Neural cell (in vitro differentiated cells): ENCODE data around the gene PPP6R1. TPM values are rescaled to one million over a fixed set of nuclear protein-coding genes. Genes with fewer than 3 reads are reported as not detected.

Experiments
- H2AFZ ChIP-seq: fragments of 200-600, 300-800 bp; sonication (generic), shearing (Covaris generic); 2 replicates; pipeline ENCODE4 v1.6.0; 2014; ENCODE audit warnings: low read depth, mild to moderate bottlenecking, antibody characterized with exemption, low read length, moderate library complexity
- H3F3A ChIP-seq: fragments of 200-600 bp; shearing (Covaris generic); 2 replicates; pipeline ENCODE4 v1.6.1; 2016; ENCODE audit warnings: mild to moderate bottlenecking, moderate library complexity, mixed read lengths, antibody characterized with exemption, low read length; ENCODE audit not compliant: insufficient read depth, poor library complexity, severe bottlenecking
- H3K27ac ChIP-seq: fragments of 200-600, 300-800 bp; sonication (generic), shearing (Covaris generic); 2 replicates; pipeline ENCODE4 v1.5.1; 2014; ENCODE audit warnings: mild to moderate bottlenecking, low read length, moderate library complexity
- H3K27me3 ChIP-seq: fragments of 300-800, 200-600 bp; sonication (generic), shearing (Covaris generic); 2 replicates; pipeline ENCODE4 v1.6.0; 2014; ENCODE audit warnings: mild to moderate bottlenecking, low read depth, low read length, moderate library complexity; ENCODE audit not compliant: insufficient read depth
- H3K36me3 ChIP-seq: fragments of 300-800, 200-600 bp; sonication (generic), shearing (Covaris generic); 2 replicates; pipeline ENCODE4 v1.5.1; 2014; ENCODE audit warnings: mild to moderate bottlenecking, antibody characterized with exemption, low read length, moderate library complexity; ENCODE audit not compliant: insufficient read depth
- H3K4me2 ChIP-seq: fragments of 300-800, 200-600 bp; sonication (generic), shearing (Covaris generic); 2 replicates; pipeline ENCODE4 v1.6.0; 2014; ENCODE audit warnings: mild to moderate bottlenecking, low read length
- H3K4me3 ChIP-seq: fragments of 300-800, 200-600 bp; sonication (generic), shearing (Covaris generic); 2 replicates; pipeline ENCODE4 v1.5.1; 2014; ENCODE audit warnings: mild to moderate bottlenecking, low read length, moderate library complexity
- H3K79me2 ChIP-seq: fragments of 200-600 bp; shearing (Covaris generic); replicated peaks from 2 replicates; pipeline ENCODE4 v1.6.0; 2014; ENCODE audit warnings: mild to moderate bottlenecking, low read length, moderate library complexity; ENCODE audit not compliant: insufficient read depth
- H3K9ac ChIP-seq: fragments of 300-800, 200-600 bp; sonication (generic), shearing (Covaris generic); 2 replicates; pipeline ENCODE4 v1.6.1; 2016; ENCODE audit warnings: mild to moderate bottlenecking, low read length, mixed read lengths
- H3K9me2 ChIP-seq: fragments of 200-600 bp; shearing (Covaris generic); 2 replicates; pipeline ENCODE4 v1.6.1; 2016; ENCODE audit warnings: mild to moderate bottlenecking, low read length, mixed read lengths; ENCODE audit not compliant: insufficient read depth
- H3K9me3 ChIP-seq: fragments of 200-600, 300-800 bp; sonication (generic), shearing (Covaris generic); 2 replicates; pipeline ENCODE4 v1.6.1; 2016; ENCODE audit warnings: mild to moderate bottlenecking, mixed run types, low read length, moderate library complexity, mixed read lengths
- H4K20me1 ChIP-seq: fragments of 200-600 bp; shearing (Covaris generic); 2 replicates; pipeline ENCODE4 v1.6.1; 2016; ENCODE audit warnings: mild to moderate bottlenecking, mixed run types; ENCODE audit not compliant: insufficient read depth
- CTCF ChIP-seq: fragments of 450-650 bp; IDR thresholded peaks from 2 replicates; pipeline ENCODE4 v1.5.1; 2014; ENCODE audit warnings: antibody characterized with exemption, mild to moderate bottlenecking, moderate library complexity; ENCODE audit not compliant: poor library complexity, severe bottlenecking
- EP300 ChIP-seq: fragments of 450-650 bp; conservative IDR thresholded peaks from 2 replicates; pipeline ENCODE4 v1.6.1; 2014; ENCODE audit warnings: antibody characterized with exemption, mild to moderate bottlenecking, moderate library complexity; ENCODE audit not compliant: poor library complexity, severe bottlenecking
- EZH2 ChIP-seq: fragments of 200-600, 300-800 bp; shearing (Covaris generic), sonication (generic); IDR thresholded peaks from 2 replicates; pipeline ENCODE4 v1.6.1; 2014; ENCODE audit warnings: antibody characterized with exemption, low read length, borderline replicate concordance, mild to moderate bottlenecking; ENCODE audit not compliant: insufficient read depth, poor library complexity, severe bottlenecking
- MXI1 ChIP-seq: fragments of 450-650 bp; conservative IDR thresholded peaks from 2 replicates; pipeline ENCODE4 v1.6.1; 2014; ENCODE audit warnings: antibody characterized with exemption, mild to moderate bottlenecking; ENCODE audit not compliant: poor library complexity, severe bottlenecking
- POLR2AphosphoS5 ChIP-seq: IDR thresholded peaks from 2 replicates; pipeline ENCODE4 v1.6.1; 2012
- RAD21 ChIP-seq: fragments of 450-650 bp; conservative IDR thresholded peaks from 2 replicates; pipeline ENCODE4 v1.6.1; 2014; ENCODE audit warnings: antibody characterized with exemption, mild to moderate bottlenecking, moderate library complexity
- REST ChIP-seq: IDR thresholded peaks from 2 replicates; pipeline ENCODE4 v1.6.1; 2012; ENCODE audit warnings: borderline replicate concordance
- SMC3 ChIP-seq: fragments of 450-650 bp; conservative IDR thresholded peaks from 2 replicates; pipeline ENCODE4 v1.6.1; 2014; ENCODE audit warnings: antibody characterized with exemption, mild to moderate bottlenecking, moderate library complexity; ENCODE audit not compliant: poor library complexity
- TAF1 ChIP-seq: IDR thresholded peaks from 2 replicates; pipeline ENCODE4 v1.6.1; 2012; ENCODE audit warnings: low read depth
- polyA plus RNA-seq: library from polyadenylated mRNA; depleted of rRNA; stranded (reverse); fragments of >200 nt; gene quantifications from 2 replicates; pipeline ENCODE4 v1.2.3, GENCODE V29; 2014

The PPP6R1 gene
- polyA plus RNA-seq, 1 donor from 2014 or later: 20.0 TPM

DNA sequence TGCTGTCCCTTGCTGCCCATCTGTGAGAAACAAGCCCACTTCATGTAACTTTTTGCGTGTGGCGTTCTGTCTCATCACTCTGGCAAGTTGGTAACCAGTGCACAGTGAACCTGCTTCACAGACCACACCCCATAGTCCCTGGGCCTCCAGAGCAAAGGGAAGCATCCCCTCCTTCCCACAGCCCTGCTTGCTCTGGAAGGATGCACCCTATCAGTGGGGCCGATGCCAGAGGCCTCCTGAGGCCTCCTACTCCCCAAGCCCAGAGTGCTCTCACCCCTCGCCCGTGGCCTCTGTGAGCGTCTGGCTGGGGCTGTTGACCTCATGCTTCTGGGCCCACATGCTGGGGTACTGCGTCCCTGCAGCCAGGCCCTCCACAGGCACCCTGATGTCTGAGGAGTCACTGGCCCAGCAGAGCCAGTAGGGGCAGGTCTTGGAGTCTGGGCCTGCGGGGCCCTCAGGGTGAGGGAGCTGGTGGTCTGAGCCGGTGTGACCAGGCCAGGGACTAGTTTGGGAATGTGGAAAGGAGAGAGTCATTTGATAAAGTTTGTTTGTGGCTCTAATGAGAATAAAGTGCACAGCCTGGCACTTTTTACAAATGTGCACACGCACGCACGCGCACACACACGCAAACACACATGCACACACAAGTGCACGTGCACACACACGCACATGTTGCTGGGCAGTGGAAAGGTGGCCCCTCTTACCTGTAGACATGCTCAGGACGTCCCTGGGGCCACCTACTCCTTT is 35.4 kb downstream of the PPP6R1 start:
- H3K4me3 ChIP-seq: no peak overlapping the region
- H3K36me3 ChIP-seq: no peaks in the 10 kb centered on the region
- no peak for TF ChIP-seq EP300
- TF ChIP-seq RAD21: no peak
- TF ChIP-seq REST: no peak
- TF ChIP-seq MXI1: no peak
- no peak for TF ChIP-seq CTCF
- TF ChIP-seq SMC3: no peak
- no peak for TF ChIP-seq EZH2
- no peak for TF ChIP-seq POLR2AphosphoS5
- TF ChIP-seq TAF1: no peak
- H3K9me2 ChIP-seq: no peaks in the 10 kb centered on the region
- no peaks in the 10 kb centered on the region for H3F3A ChIP-seq
- no peak overlapping the region for H3K9ac ChIP-seq
- no peak overlapping the region for H3K27ac ChIP-seq
- no peak overlapping the region for H3K4me2 ChIP-seq
- no peaks in the 10 kb centered on the region for H3K27me3 ChIP-seq
- H2AFZ ChIP-seq: no peak overlapping the region
- H4K20me1 ChIP-seq: no peaks in the 10 kb centered on the region
- no peaks in the 10 kb centered on the region for H3K79me2 ChIP-seq
- H3K9me3 ChIP-seq: no peaks in the 10 kb centered on the region

- Histone ChIP-seq H4K20me1 (no peaks in the 10 kb centered on the region), H3K27me3 (no peaks in the 10 kb centered on the region), H2AFZ (no peak overlapping the region), H3K79me2 (no peaks in the 10 kb centered on the region), H3K4me3 (no peak overlapping the region), H3K9ac (no peak overlapping the region), H3K9me3 (no peaks in the 10 kb centered on the region), H3F3A (no peaks in the 10 kb centered on the region), H3K27ac (no peak overlapping the region), H3K9me2 (no peaks in the 10 kb centered on the region), H3K36me3 (no peaks in the 10 kb centered on the region), H3K4me2 (no peak overlapping the region)
- TF ChIP-seq TAF1 (no peak), RAD21 (no peak), MXI1 (no peak), SMC3 (no peak), POLR2AphosphoS5 (no peak)
These were observed 38.3 kb downstream of the PPP6R1 start for GRCh38 chr19:55220525-55220924.
